Measurements from ENCODE around the gene FREY1. TPM values are rescaled to one million over a fixed set of nuclear protein-coding genes. Genes with fewer than 3 reads are reported as not detected.
A peak's percentile ranks its signal among the peaks of the same experiment; 100 is the strongest.

FREY1 gene
- total RNA-seq, 1 donor = 1.8 TPM

- peaks cover 10% of the 10 kb centered on the region for H3K36me3 ChIP-seq (ENCODE audit: insufficient read depth, low read length)
- no peak overlapping the region for H3K27ac ChIP-seq (ENCODE audit: low read depth, low read length)
- peaks cover 12% of the 10 kb centered on the region for H3K27me3 ChIP-seq (ENCODE audit: insufficient read depth, low read length)
- H3K4me1 ChIP-seq (ENCODE audit: insufficient read depth, low read length) = no peaks in the 10 kb centered on the region
- H3K9me3 ChIP-seq (ENCODE audit: low read depth, low read length) = no peaks in the 10 kb centered on the region
- no peak overlapping the region for H2AFZ ChIP-seq (ENCODE audit: low read length)
- no peaks in the 10 kb centered on the region for H3K79me2 ChIP-seq (ENCODE audit: insufficient read depth, low read length)
- TF ChIP-seq, protein P1, sequence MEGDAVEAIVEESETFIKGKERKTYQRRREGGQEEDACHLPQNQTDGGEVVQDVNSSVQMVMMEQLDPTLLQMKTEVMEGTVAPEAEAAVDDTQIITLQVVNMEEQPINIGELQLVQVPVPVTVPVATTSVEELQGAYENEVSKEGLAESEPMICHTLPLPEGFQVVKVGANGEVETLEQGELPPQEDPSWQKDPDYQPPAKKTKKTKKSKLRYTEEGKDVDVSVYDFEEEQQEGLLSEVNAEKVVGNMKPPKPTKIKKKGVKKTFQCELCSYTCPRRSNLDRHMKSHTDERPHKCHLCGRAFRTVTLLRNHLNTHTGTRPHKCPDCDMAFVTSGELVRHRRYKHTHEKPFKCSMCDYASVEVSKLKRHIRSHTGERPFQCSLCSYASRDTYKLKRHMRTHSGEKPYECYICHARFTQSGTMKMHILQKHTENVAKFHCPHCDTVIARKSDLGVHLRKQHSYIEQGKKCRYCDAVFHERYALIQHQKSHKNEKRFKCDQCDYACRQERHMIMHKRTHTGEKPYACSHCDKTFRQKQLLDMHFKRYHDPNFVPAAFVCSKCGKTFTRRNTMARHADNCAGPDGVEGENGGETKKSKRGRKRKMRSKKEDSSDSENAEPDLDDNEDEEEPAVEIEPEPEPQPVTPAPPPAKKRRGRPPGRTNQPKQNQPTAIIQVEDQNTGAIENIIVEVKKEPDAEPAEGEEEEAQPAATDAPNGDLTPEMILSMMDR (IDR thresholded peaks at IDR 0.05; ENCODE audit: extremely low read depth, low read depth, low read length) = no peak
- H4K20me1 ChIP-seq (ENCODE audit: insufficient read depth, low read length) = peaks cover 33% of the 10 kb centered on the region
- H3K4me2 ChIP-seq (ENCODE audit: insufficient read depth, low read length) = peak overlapping the region; percentile 60
- peak overlapping the region; percentile 54 for H3K4me3 ChIP-seq (ENCODE audit: insufficient read depth, low read length)
- DNase-seq (ENCODE audit: insufficient read length, low spot score, missing footprints) = peak; percentile 77
Measured at GRCh38 chr11:45885921-45886721, 20.9 kb downstream of the FREY1 start.

GRCh38 chr11:45885274-45885920, 21.7 kb downstream of the FREY1 start, which contains the start of gene MAPK8IP1:
Gene MAPK8IP1 (plus strand): TSS chr11:45885651. CDS start chr11:45885821, 170 bp downstream.
- peak within 1 kb of the TSS; percentile 60 for H3K4me2 ChIP-seq (ENCODE audit: insufficient read depth, low read length)
- peaks cover 39% of the 10 kb centered on the region for H4K20me1 ChIP-seq (ENCODE audit: insufficient read depth, low read length)
- peaks cover 12% of the 10 kb centered on the region for H3K27me3 ChIP-seq (ENCODE audit: insufficient read depth, low read length)
- no peaks in the 10 kb centered on the region for H3K79me2 ChIP-seq (ENCODE audit: insufficient read depth, low read length)
- H2AFZ ChIP-seq (ENCODE audit: low read length) = no peak within 1 kb of the TSS
- TF ChIP-seq, protein P1 (IDR thresholded peaks at IDR 0.05; ENCODE audit: extremely low read depth, low read depth, low read length) = no peak
- H3K36me3 ChIP-seq (ENCODE audit: insufficient read depth, low read length) = peaks cover 17% of the 10 kb centered on the region
- H3K27ac ChIP-seq (ENCODE audit: low read depth, low read length) = no peak within 1 kb of the TSS
- H3K9me3 ChIP-seq (ENCODE audit: low read depth, low read length) = no peaks in the 10 kb centered on the region
- H3K4me3 ChIP-seq (ENCODE audit: insufficient read depth, low read length) = peak within 1 kb of the TSS; percentile 54
- peak; percentile 97 for DNase-seq (ENCODE audit: insufficient read length, low spot score, missing footprints)
- no peaks in the 10 kb centered on the region for H3K4me1 ChIP-seq (ENCODE audit: insufficient read depth, low read length)

GRCh38 chr11:45884596-45885185, 22.4 kb downstream of the FREY1 start:
- DNase-seq (ENCODE audit: insufficient read length, low spot score, missing footprints) = peak; percentile 84
- no peak overlapping the region for H3K27ac ChIP-seq (ENCODE audit: low read depth, low read length)
- H2AFZ ChIP-seq (ENCODE audit: low read length) = no peak overlapping the region
- H3K4me2 ChIP-seq (ENCODE audit: insufficient read depth, low read length) = no peak overlapping the region
- H3K79me2 ChIP-seq (ENCODE audit: insufficient read depth, low read length) = no peaks in the 10 kb centered on the region
- no peaks in the 10 kb centered on the region for H3K9me3 ChIP-seq (ENCODE audit: low read depth, low read length)
- H3K36me3 ChIP-seq (ENCODE audit: insufficient read depth, low read length) = peaks cover 17% of the 10 kb centered on the region
- TF ChIP-seq, protein P1 (IDR thresholded peaks at IDR 0.05; ENCODE audit: extremely low read depth, low read depth, low read length) = no peak
- peaks cover 12% of the 10 kb centered on the region for H3K27me3 ChIP-seq (ENCODE audit: insufficient read depth, low read length)
- H4K20me1 ChIP-seq (ENCODE audit: insufficient read depth, low read length) = peaks cover 41% of the 10 kb centered on the region
- peaks cover 3% of the 10 kb centered on the region for H3K4me1 ChIP-seq (ENCODE audit: insufficient read depth, low read length)
- H3K4me3 ChIP-seq (ENCODE audit: insufficient read depth, low read length) = no peak overlapping the region

Data from osteoblast (primary cell).